ENCODE results near the gene PLEKHG3.

Gene PLEKHG3

GRCh38 chr14:64741200-64741599 is 37.0 kb downstream of the PLEKHG3 start:
- Mint-ChIP-seq H3K27me3 (ENCODE audit: low read depth) (no peaks in the 10 kb centered on the region), H3K9me3 (no peaks in the 10 kb centered on the region)

GRCh38 chr14:64741961-64742360 is 37.7 kb downstream of the PLEKHG3 start:
- H3K27ac Mint-ChIP-seq: no peak overlapping the region
- TF ChIP-seq CTCF (IDR thresholded peaks at IDR 0.05; ENCODE audit: unreplicated experiment in 3 of 3): no peak
- no peaks in the 10 kb centered on the region for H3K9me3 Mint-ChIP-seq
- H3K4me3 Mint-ChIP-seq: no peak overlapping the region
- peaks cover 15% of the 10 kb centered on the region for H3K4me1 Mint-ChIP-seq
- no peaks in the 10 kb centered on the region for H3K27me3 Mint-ChIP-seq (ENCODE audit: low read depth)
- H3K36me3 Mint-ChIP-seq (ENCODE audit: low read depth): peaks cover 69% of the 10 kb centered on the region

More at GRCh38 chr14:64741200-64741599, 37.0 kb downstream of the PLEKHG3 start:
- Mint-ChIP-seq H3K36me3 (ENCODE audit: low read depth) (peaks cover 63% of the 10 kb centered on the region), H3K4me1 (peaks cover 8% of the 10 kb centered on the region), H3K27ac (no peak overlapping the region), H3K4me3 (no peak overlapping the region)
- no peak for TF ChIP-seq CTCF (IDR thresholded peaks at IDR 0.05; ENCODE audit: unreplicated experiment in 3 of 3)

GRCh38 chr14:64743061-64743460 is 38.8 kb downstream of the PLEKHG3 start:
- Mint-ChIP-seq H3K9me3 (no peaks in the 10 kb centered on the region), H3K27ac (no peak overlapping the region), H3K27me3 (ENCODE audit: low read depth) (no peaks in the 10 kb centered on the region), H3K4me3 (no peak overlapping the region), H3K4me1 (peaks cover 15% of the 10 kb centered on the region), H3K36me3 (ENCODE audit: low read depth) (peaks cover 77% of the 10 kb centered on the region)
- no peak for TF ChIP-seq CTCF (IDR thresholded peaks at IDR 0.05; ENCODE audit: unreplicated experiment in 3 of 3)

- H3K4me1 Mint-ChIP-seq: peaks cover 15% of the 10 kb centered on the region
- H3K36me3 Mint-ChIP-seq (ENCODE audit: low read depth): peaks cover 69% of the 10 kb centered on the region
- no peaks in the 10 kb centered on the region for H3K27me3 Mint-ChIP-seq (ENCODE audit: low read depth)
- peak overlapping the region; percentile 75 to 97 (median 92) for H3K27ac Mint-ChIP-seq
- peak in 1 of 3 experiments; percentile 26 for TF ChIP-seq CTCF (IDR thresholded peaks at IDR 0.05; ENCODE audit: unreplicated experiment in 3 of 3)
- H3K4me3 Mint-ChIP-seq: no peak overlapping the region
- H3K9me3 Mint-ChIP-seq: no peaks in the 10 kb centered on the region
Measured at GRCh38 chr14:64745511-64746091, 41.4 kb downstream of the PLEKHG3 start.

- H3K27me3 Mint-ChIP-seq (ENCODE audit: low read depth): no peaks in the 10 kb centered on the region
- peak overlapping the region; percentile 75 to 97 (median 92) for H3K27ac Mint-ChIP-seq
- H3K9me3 Mint-ChIP-seq: no peaks in the 10 kb centered on the region
- H3K36me3 Mint-ChIP-seq (ENCODE audit: low read depth): peaks cover 59% of the 10 kb centered on the region
- no peak for TF ChIP-seq CTCF (IDR thresholded peaks at IDR 0.05; ENCODE audit: unreplicated experiment in 3 of 3)
- H3K4me3 Mint-ChIP-seq: peak overlapping the region in 1 of 3 experiments; percentile 48
- H3K4me1 Mint-ChIP-seq: peaks cover 15% of the 10 kb centered on the region
Measured at GRCh38 chr14:64746298-64747250, 42.4 kb downstream of the PLEKHG3 start.

Measured in nephron (organoid).